K562 treated with DMSO at 1 percent for 4 hours (cell line): ENCODE results near the gene MRPS16. TPM values are rescaled to one million over a fixed set of nuclear protein-coding genes. Genes with fewer than 3 reads are reported as not detected.

ENCODE experiments used
- total RNA-seq: library from RNA; unstranded; fragments of 300-600 nt; gene quantifications from 2 replicates; pipeline ENCODE4 v1.2.3, GENCODE V29; 2022; ENCODE audit not compliant: insufficient read depth

Gene MRPS16
- total RNA-seq: 59.7 and 59.9 TPM in 2 replicates

DNA sequence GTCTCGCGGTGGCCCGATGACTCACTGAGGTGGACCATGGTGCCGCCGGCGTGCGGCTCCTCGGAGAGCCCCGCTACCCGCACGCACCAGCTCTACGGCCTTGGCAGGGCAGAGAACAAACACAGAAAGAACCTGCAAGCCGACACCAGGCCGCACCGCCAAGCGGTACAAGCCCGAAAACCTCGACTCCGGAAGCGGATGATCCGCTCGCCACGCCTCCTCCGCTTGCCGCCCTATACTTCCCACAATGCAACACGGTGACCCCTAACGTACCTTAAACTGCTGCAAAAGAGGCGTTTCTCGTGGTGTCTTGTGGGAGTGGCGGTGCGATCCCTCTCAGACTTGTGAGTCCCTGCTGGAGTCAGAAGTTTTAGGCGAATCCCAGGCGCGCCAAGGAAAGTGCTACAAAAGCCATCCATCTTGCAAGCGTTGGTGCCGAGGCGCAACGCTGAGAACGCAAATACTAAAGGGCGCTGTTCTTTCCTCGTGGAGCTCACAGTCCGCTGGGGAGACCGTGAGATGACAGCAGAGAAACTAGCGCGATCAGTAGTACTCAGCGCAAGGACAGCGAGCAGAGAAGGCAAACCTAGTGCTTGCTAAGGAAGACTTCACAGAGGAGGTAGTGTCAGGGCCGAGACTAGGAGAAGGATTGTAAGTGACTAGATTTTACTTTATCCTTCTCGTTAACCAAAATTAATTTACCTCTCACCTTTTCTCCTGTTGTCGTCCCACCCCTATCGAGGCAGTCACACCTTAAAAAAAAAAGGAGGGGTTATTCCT, at the start of gene MRPS16:
TSS of gene MRPS16 (minus strand) at position 200 of the 780 bp plus-strand sequence. CDS start at position 38, 162 bp downstream.

DNA sequence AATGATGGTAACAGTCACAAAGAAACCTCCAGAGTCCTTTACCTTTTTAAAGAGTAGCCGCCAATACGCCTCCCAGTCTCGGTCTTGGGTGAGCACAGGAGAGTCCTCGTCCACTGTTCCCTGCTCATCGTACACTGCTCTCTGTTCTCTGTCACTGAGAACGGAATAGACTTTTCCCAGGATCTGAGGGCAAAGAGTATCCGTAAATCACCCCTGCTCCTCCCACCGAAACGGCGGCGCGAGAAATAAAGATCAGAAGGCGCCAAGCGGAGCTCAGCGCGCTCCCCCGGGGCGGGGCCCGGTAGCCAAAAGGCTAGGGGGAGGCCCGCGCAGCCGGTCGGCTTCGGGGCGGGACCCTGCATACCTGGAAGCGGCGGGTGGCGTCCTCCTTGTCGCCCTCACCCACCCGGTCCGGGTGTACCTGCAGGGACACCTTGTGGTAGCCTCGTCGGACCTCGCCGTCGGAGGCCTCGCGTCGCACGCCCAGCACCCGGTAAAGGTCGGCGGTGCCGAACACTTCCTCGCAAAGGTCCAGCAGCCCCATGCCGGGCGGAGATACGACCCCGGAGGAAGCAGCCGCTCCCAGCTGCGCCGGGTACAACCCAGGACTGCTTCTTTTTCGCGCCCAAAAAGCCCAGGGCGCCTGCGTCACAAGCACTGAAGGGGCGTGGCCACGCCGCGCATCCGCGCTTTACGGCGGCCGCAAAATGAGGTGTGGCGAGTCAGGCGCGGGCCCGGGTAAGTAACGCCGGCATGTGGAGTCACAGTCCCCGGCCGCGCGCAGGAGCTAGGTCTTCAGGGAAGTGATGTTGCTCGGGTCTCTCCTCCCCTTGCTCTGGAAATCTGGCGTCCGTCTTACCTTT, 5.6 kb downstream of the MRPS16 start, which contains the start of gene DNAJC9:
TSS of gene DNAJC9 (minus strand) at position 610 of the 863 bp plus-strand sequence. CDS start at position 544, 66 bp downstream.

Other genes starting within 250 kb of the MRPS16 start
- gene P4HA1, start 155.8 kb downstream of the MRPS16 start, total RNA-seq: 25.8 and 25.9 TPM in 2 replicates
- 4.6 and 4.9 TPM in 2 replicates for gene NUDT13, start 142.2 kb downstream of the MRPS16 start, total RNA-seq
- 14.2 and 17.4 TPM in 2 replicates for gene ECD, start 84.6 kb downstream of the MRPS16 start, total RNA-seq
- gene FAM149B1, start 84.5 kb downstream of the MRPS16 start, total RNA-seq: 10.2 and 11.8 TPM in 2 replicates
- gene DNAJC9, start 5.4 kb downstream of the MRPS16 start, total RNA-seq: 69.9 and 74.2 TPM in 2 replicates
- gene CFAP70, start 106.2 kb upstream of the MRPS16 start, total RNA-seq: 2.0 and 2.9 TPM in 2 replicates
- gene ANXA7, start 161.4 kb upstream of the MRPS16 start, total RNA-seq: 73.3 and 91.6 TPM in 2 replicates
- gene MSS51, start 180.9 kb upstream of the MRPS16 start, total RNA-seq: 2.6 and 3.2 TPM in 2 replicates
- 15.7 and 16.5 TPM in 2 replicates for gene PPP3CB, start 243.4 kb upstream of the MRPS16 start, total RNA-seq